GM18520 (cell line): ENCODE data around the gene CCDC83.
A peak's percentile ranks its signal among the peaks of the same experiment; 100 is the strongest.

Source experiments
- ATAC-seq: cut with Tn5 transposase; IDR thresholded peaks from one replicate; pipeline ENCODE4 v1.9.1; 2021; ENCODE audit not compliant: unreplicated experiment

The CCDC83 gene

GRCh38 chr11:85855341-85855656 is at the start of gene CCDC83:
Gene CCDC83 (plus strand): TSS chr11:85855383. CDS start chr11:85865124, 9,741 bp downstream.
- no peak for ATAC-seq

GRCh38 chr11:85805387-85805786 is 49.8 kb upstream of the CCDC83 start:
- no peak for ATAC-seq

- ATAC-seq: no peak
Observed at GRCh38 chr11:85806016-85806415, 49.2 kb upstream of the CCDC83 start.

DNA sequence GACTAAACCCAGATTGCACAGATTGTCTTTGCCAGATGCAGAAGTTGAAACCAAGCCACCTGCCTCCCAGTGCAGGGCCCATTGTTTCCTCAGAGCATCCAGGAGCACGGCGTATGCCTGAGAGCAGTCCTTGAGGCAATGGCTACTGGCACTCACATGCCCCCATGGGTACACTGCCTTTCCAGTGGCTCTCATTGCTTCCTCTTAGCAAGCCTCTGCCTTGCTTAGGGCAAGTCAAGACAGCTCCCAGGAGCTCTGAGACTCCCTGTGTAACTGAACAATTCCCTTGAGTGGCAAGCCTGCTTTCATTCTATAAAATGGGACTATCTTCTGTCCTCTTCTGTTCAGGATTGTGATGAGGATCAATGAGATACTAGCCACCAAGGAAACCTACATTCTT is 48.3 kb upstream of the CCDC83 start:
- no peak for ATAC-seq

GRCh38 chr11:85809191-85809590 is 46.0 kb upstream of the CCDC83 start:
- peak; percentile 65 for ATAC-seq

- ATAC-seq: no peak
Observed at GRCh38 chr11:85809863-85810262, 45.3 kb upstream of the CCDC83 start.

- no peak for ATAC-seq
Observed at GRCh38 chr11:85810521-85810870, 44.7 kb upstream of the CCDC83 start.

GRCh38 chr11:85810871-85811611 is 44.1 kb upstream of the CCDC83 start, which contains the start of gene SYTL2:
Gene SYTL2 (minus strand): TSS chr11:85811141. CDS start chr11:85757725, 53,416 bp downstream.
- ATAC-seq: peak; percentile 80

- ATAC-seq: no peak
Observed at GRCh38 chr11:85811624-85812023, 43.6 kb upstream of the CCDC83 start.

DNA sequence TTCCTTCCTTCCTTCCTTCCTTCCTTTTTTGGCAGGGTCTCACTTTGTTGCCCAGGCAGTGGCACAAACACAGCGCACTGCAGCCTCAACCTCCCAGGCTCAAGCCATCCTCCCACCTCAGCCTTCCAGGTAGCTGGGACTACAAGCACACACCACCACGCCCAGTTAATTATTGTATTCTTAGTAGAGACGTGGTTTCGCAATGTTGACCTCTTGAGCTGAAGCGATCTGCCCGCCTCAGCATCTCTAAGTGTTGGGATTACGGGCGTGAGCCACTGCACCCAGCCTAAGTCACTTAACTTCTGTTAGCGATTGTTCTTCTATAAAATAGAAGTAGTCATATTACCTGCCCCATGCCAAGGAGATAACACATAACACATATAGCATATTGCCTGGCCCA is 41.5 kb upstream of the CCDC83 start:
- ATAC-seq: no peak

DNA sequence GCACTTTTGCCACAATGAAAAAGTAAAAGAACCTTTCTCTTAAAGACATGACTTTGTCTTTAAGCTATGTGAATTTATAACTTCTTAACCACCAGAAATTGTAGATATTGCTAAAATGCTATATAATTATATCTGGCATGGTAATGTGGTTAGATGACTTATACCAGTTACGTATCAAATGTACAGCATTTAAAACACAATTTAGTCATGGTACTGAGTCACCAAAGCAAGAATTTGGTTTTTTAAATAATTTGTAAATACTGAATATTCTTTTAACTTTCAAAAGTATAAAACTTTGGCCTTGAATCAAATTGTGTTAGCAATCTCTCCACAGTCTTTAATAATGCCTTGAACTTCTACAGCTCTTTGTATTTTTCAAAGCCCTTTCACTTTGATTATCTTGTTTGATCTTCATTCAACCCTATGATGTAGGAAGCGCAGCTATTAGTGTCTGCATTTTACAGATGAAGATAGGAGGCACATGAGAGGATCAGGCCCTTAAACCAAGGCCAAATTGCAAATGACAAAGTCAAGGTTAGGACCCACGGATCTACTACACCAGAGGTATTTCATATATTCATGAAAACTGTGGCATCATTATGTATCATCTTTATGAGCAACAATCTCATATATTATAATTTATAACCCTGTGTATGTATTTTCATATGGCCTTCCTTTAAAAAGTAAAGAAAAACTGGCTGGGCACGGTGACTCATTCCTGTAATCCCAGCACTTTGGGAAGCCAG is 39.8 kb upstream of the CCDC83 start:
- ATAC-seq: no peak

DNA sequence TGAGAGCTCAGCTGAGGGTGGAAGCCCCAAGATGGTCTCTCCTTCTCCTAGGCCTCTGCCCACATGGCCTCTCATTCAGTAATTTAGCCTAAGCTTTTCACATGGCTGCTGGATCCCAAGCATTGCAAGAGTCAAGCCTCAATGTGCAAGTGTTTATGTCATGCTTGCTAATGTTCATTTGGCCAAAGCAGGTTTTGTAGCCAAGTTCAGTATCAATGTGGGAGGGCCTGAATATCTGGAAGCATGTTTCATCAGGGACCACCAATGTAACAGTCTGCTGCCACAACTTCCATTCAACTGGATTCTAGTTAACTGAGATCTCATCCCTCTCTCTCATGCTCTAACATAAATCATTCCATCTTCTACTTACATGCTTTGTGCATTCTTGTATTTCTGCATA is 35.7 kb upstream of the CCDC83 start:
- ATAC-seq: no peak

DNA sequence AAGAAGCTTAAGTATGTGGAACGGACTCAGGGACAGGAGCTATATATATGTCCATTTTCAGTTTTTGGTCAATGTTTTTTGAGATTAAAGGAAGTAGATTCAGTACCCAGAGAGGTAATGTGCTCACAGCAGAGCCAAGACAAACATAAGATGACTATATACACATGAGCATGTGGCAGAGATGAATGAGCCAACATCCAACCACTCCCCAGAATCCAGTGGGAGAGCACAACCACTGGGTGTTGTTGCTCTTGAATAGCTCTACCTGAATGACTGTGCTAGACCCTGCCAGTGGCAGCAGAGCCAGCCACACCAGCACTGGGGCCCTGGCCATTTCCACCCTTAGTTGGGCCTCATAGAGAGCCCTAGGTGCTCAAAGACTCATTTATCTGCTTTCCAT is 33.5 kb upstream of the CCDC83 start:
- ATAC-seq: no peak

- no peak for ATAC-seq
Observed at GRCh38 chr11:85822814-85823213, 32.4 kb upstream of the CCDC83 start.

DNA sequence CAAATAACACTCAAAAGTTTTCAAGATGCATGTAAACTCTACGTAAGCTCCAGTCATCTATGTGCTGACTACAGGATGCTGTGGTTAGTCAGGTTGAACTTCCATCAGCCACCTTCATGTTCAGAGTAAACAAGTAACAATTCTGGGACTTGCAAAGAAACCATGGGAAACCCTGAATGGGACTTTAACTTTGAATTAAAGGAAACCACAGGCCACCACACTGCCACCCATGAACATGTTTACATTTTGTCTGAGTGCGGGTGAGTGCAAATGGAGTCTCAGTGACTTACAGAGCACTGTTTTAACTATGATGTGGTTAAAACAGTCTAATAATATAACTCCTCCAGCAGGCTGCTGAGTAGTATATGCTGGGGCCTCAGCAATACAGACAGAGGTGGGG is 31.4 kb upstream of the CCDC83 start:
- ATAC-seq: no peak

DNA sequence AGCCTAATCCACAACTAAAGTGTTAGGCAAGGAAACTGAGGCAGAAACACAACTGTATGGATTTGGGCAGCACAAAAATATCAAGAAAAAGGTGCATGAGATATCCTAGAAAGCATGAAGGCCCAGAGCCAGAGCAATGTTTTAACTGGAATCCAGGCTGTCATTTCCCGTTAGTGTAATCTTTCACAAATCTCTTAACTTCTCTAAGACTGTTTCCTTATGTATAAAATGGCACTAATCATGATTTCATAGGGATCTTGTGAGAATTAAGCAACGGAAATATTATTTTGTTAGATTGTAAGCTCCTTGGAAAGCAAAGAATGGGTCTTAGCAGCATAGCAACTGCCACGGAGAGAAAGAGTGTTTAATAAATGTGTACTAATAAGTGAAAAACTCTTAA is 29.6 kb upstream of the CCDC83 start:
- ATAC-seq: no peak

- ATAC-seq: no peak
Observed at GRCh38 chr11:85826116-85826855, 28.9 kb upstream of the CCDC83 start.

DNA sequence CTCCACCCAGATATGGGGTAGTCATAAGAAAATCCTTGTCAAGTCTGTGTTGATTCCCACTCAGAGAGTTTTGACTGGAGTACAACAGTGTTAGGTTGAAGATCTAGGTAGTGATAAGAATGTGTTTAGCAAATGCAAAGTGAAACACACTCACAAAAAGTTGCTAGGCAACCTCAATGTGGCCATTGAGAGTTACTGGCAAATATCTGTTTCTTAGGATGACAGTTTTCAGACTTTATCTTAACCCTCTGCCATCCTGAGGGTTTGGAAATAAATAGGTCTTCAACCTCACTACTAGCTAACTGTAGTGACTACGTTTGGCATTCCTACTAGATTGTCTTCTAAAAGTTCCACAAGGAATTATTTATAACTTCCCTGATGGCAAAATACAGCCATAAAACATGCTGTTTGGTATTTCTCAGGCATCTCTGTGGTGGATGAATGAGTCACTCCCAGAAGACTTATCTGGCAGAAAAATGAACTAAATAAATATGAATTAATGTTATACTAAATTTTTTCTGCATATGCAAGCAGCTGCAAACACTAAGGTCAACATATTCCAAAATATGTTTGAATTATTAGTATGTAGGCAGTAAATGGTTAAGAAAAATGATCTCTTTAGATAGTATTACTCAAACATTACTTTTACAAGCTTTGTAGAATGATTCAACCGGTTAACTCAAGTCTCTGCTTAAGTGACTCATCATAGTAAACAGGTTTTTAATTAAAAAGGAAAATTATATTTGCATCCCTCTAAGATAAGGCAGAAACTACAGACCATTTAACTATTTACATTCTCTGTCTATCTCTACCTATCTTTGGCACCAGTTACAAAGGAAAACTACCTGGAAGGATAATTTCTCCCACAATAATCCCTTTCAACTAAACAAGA is 27.2 kb upstream of the CCDC83 start:
- no peak for ATAC-seq

- no peak for ATAC-seq
Observed at GRCh38 chr11:85828640-85828978, 26.6 kb upstream of the CCDC83 start.

- no peak for ATAC-seq
Observed at GRCh38 chr11:85829172-85829571, 26.0 kb upstream of the CCDC83 start.

DNA sequence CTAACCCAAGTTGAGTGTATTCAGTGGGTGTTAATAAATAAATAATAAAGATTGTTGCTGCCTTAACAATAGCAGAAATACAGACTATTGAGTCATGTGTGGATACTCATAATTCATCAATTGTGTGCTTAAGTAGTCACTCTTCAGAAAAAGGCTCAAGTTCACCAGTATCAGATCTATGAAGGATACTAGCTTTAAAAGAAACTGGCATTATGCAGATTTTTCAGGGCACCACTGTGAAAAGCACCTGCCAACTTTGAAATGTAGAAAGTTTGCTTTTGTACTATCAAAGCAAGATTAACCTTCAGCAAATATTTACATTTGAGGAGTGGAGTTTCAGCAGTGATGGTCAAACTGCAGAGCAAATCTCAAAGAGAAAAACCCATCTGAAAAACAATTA is 24.1 kb upstream of the CCDC83 start:
- ATAC-seq: no peak
